Fibroblast of lung (primary cell): ENCODE results near the gene NEK6. TPM values are rescaled to one million over a fixed set of nuclear protein-coding genes. Genes with fewer than 3 reads are reported as not detected.

Experiments
- DNase-seq, 2 donors: peaks; one replicate each; pipeline versions ENCODE4 v3.0.0 to v3.0.0-alpha.2; 2010; ENCODE audit warnings: low read depth in 2 of 2
- H2AFZ ChIP-seq: 2 replicates; pipeline ENCODE4 v1.5.1; 2012; ENCODE audit warnings: low read length, control low read depth, inconsistent platforms
- H3K27ac ChIP-seq: 2 replicates; pipeline ENCODE4 v1.5.1; 2011; ENCODE audit warnings: low read length, control low read depth; ENCODE audit not compliant: insufficient read depth
- H3K27me3 ChIP-seq: 2 replicates; pipeline ENCODE4 v1.5.1; 2011; ENCODE audit warnings: mild to moderate bottlenecking, low read length; ENCODE audit not compliant: control insufficient read depth, insufficient read depth
- H3K36me3 ChIP-seq: 2 replicates; pipeline ENCODE4 v1.5.1; 2011; ENCODE audit warnings: low read length; ENCODE audit not compliant: control insufficient read depth, insufficient read depth
- H3K4me1 ChIP-seq: 2 replicates; pipeline ENCODE4 v1.5.1; 2011; ENCODE audit warnings: low read length; ENCODE audit not compliant: control insufficient read depth, insufficient read depth; ENCODE audit errors: extremely low read depth
- H3K4me2 ChIP-seq: 2 replicates; pipeline ENCODE4 v1.5.1; 2011; ENCODE audit warnings: low read length, control low read depth; ENCODE audit not compliant: insufficient read depth; ENCODE audit errors: extremely low read depth
- H3K4me3 ChIP-seq, 4 experiments: fragments of 200-600 bp in 1 of 4; sonication (generic) in 1 of 4; replicated peaks in 1 of 4; 2 replicates each; pipeline ENCODE4 v1.5.1; 2011 to 2016; ENCODE audit warnings: low read length in 4 of 4, low read depth in 3 of 4, mild to moderate bottlenecking in 3 of 4, control low read depth in 2 of 4, inconsistent platforms in 1 of 4, mixed read lengths in 1 of 4; ENCODE audit not compliant: insufficient read depth in 1 of 4; ENCODE audit errors: control extremely low read depth in 1 of 4
- H3K79me2 ChIP-seq: 2 replicates; pipeline ENCODE4 v1.5.1; 2012; ENCODE audit warnings: mild to moderate bottlenecking, low read length, inconsistent platforms; ENCODE audit not compliant: control insufficient read depth, insufficient read depth
- H3K9ac ChIP-seq: 2 replicates; pipeline ENCODE4 v1.5.1; 2011; ENCODE audit warnings: mild to moderate bottlenecking, low read length, control low read depth; ENCODE audit not compliant: insufficient read depth
- H3K9me3 ChIP-seq: 2 replicates; pipeline ENCODE4 v1.5.1; 2012; ENCODE audit warnings: low read depth, low read length; ENCODE audit not compliant: control insufficient read depth, insufficient read depth
- H4K20me1 ChIP-seq: 2 replicates; pipeline ENCODE4 v1.5.1; 2011; ENCODE audit warnings: low read length; ENCODE audit not compliant: control insufficient read depth, insufficient read depth; ENCODE audit errors: extremely low read depth
- CTCF ChIP-seq, 2 donors: IDR thresholded peaks in 1 of 2; conservative IDR thresholded peaks in 1 of 2; 1 replicate in 1 of 2; 2 replicates in 1 of 2; pipeline ENCODE4 v1.5.1; 2011 to 2012; ENCODE audit warnings: low read length in 2 of 2, control low read depth in 1 of 2, inconsistent platforms in 1 of 2, low read depth in 1 of 2, mild to moderate bottlenecking in 1 of 2
- EZH2 ChIP-seq: IDR thresholded peaks from 2 replicates; pipeline ENCODE4 v1.5.1; 2012; ENCODE audit warnings: low read length, control low read depth, mild to moderate bottlenecking; ENCODE audit errors: missing control alignments
- polyA plus RNA-seq, 2 donors: library from polyadenylated mRNA; depleted of rRNA in 1 of 2; stranded (reverse) in 1 of 2; unstranded in 1 of 2; fragments of >200 nt; gene quantifications; 2 replicates each; pipeline ENCODE4 v1.2.1, GENCODE V29; 2011 to 2012; ENCODE audit warnings: missing spikeins in 1 of 2
- total RNA-seq: library from RNA; depleted of rRNA; stranded (reverse); fragments of >200 nt; gene quantifications from 2 replicates; pipeline ENCODE4 v1.2.1, GENCODE V29; 2014

NEK6 gene
- total and polyA plus RNA-seq, 2 donors (not counting 1 experiment from before 2014, with no cell fraction given) = 71.2 to 71.4 TPM

GRCh38 chr9:124299515-124300090 lies 41.9 kb downstream of the NEK6 start:
- Histone ChIP-seq H2AFZ (no peak overlapping the region), H3K36me3 (peaks cover 27% of the 10 kb centered on the region), H4K20me1 (no peaks in the 10 kb centered on the region), H3K79me2 (peaks cover 75% of the 10 kb centered on the region), H3K4me1 (peaks cover 35% of the 10 kb centered on the region), H3K9me3 (no peaks in the 10 kb centered on the region), H3K27me3 (no peaks in the 10 kb centered on the region), H3K27ac (peak overlapping the region; percentile 16), H3K4me3 (no peak overlapping the region), H3K9ac (no peak overlapping the region), H3K4me2 (no peak overlapping the region)
- DNase-seq = peak; percentile 19 to 37
- no peak for TF ChIP-seq CTCF (conservative IDR thresholded peaks at IDR 0.05 in 1 of 2, IDR thresholded peaks at IDR 0.05 in 1 of 2; ENCODE audit: low read depth in 1 of 2, low read length in 2 of 2)
- no peak for TF ChIP-seq EZH2

- Histone ChIP-seq H3K27ac (no peak overlapping the region), H4K20me1 (no peaks in the 10 kb centered on the region), H3K9ac (no peak overlapping the region), H3K79me2 (peaks cover 68% of the 10 kb centered on the region), H3K36me3 (peaks cover 27% of the 10 kb centered on the region), H3K4me2 (no peak overlapping the region), H3K27me3 (no peaks in the 10 kb centered on the region), H3K9me3 (no peaks in the 10 kb centered on the region), H3K4me3 (no peak overlapping the region), H2AFZ (no peak overlapping the region), H3K4me1 (peaks cover 29% of the 10 kb centered on the region)
- peak in 1 of 2 donors; percentile 30 for DNase-seq
- TF ChIP-seq CTCF (conservative IDR thresholded peaks at IDR 0.05 in 1 of 2, IDR thresholded peaks at IDR 0.05 in 1 of 2; ENCODE audit: low read depth in 1 of 2, low read length in 2 of 2) = no peak
These were observed 42.6 kb downstream of the NEK6 start for GRCh38 chr9:124300312-124300711.

GRCh38 chr9:124302921-124303320 lies 45.2 kb downstream of the NEK6 start:
- H3K9ac ChIP-seq = no peak overlapping the region
- no peak for TF ChIP-seq EZH2
- no peak for TF ChIP-seq CTCF (conservative IDR thresholded peaks at IDR 0.05 in 1 of 2, IDR thresholded peaks at IDR 0.05 in 1 of 2; ENCODE audit: low read depth in 1 of 2, low read length in 2 of 2)
- H3K27ac ChIP-seq = no peak overlapping the region
- H3K4me2 ChIP-seq = no peak overlapping the region
- no peaks in the 10 kb centered on the region for H3K27me3 ChIP-seq
- peaks cover 56% of the 10 kb centered on the region for H3K79me2 ChIP-seq
- H2AFZ ChIP-seq = no peak overlapping the region
- DNase-seq = no peak
- H4K20me1 ChIP-seq = no peaks in the 10 kb centered on the region
- H3K36me3 ChIP-seq = peaks cover 29% of the 10 kb centered on the region
- H3K9me3 ChIP-seq = no peaks in the 10 kb centered on the region
- peaks cover 15% of the 10 kb centered on the region for H3K4me1 ChIP-seq
- H3K4me3 ChIP-seq = no peak overlapping the region
